T1000 (cell line): ENCODE measurements around the gene MVD.
"Not testable (repeated sequence)": the region's sequence is repeated elsewhere in the genome, so short reads cannot be mapped to it uniquely, and the experiment has no call there.

Source experiments
- DNase-seq: peaks from one replicate; lab custom pipeline; 2025; ENCODE audit warnings: mixed read lengths; lab: John Stamatoyannopoulos, UW

The MVD gene

GRCh38 chr16:88624977-88625576 lies 37.8 kb downstream of the MVD start:
- DNase-seq: no peak

- no peak for DNase-seq
These were observed 38.4 kb downstream of the MVD start for GRCh38 chr16:88624481-88624880.

- DNase-seq: no peak
These were observed 39.0 kb downstream of the MVD start for GRCh38 chr16:88623858-88624257.

- no peak for DNase-seq
These were observed 40.0 kb downstream of the MVD start for GRCh38 chr16:88622866-88623265.

GRCh38 chr16:88622125-88622524 lies 40.8 kb downstream of the MVD start:
- no peak for DNase-seq

- DNase-seq: no peak
These were observed 42.8 kb downstream of the MVD start for GRCh38 chr16:88619859-88620815.

- no peak for DNase-seq
These were observed 43.8 kb downstream of the MVD start for GRCh38 chr16:88618956-88619667.

- DNase-seq: no peak
These were observed 44.5 kb downstream of the MVD start for GRCh38 chr16:88618182-88618955.

GRCh38 chr16:88617268-88618031 lies 45.4 kb downstream of the MVD start:
- DNase-seq: no peak

- DNase-seq: no peak
These were observed 46.2 kb downstream of the MVD start for GRCh38 chr16:88616736-88617135.

- no peak for DNase-seq
These were observed 46.6 kb downstream of the MVD start for GRCh38 chr16:88616320-88616719.

GRCh38 chr16:88614818-88615580 lies 47.9 kb downstream of the MVD start:
- DNase-seq: no peak

- no peak for DNase-seq
These were observed 48.7 kb downstream of the MVD start for GRCh38 chr16:88613911-88614817.

GRCh38 chr16:88613293-88613692 lies 49.6 kb downstream of the MVD start:
- DNase-seq: no peak

- DNase-seq: no peak
These were observed 51.7 kb downstream of the MVD start for GRCh38 chr16:88610909-88611812.

GRCh38 chr16:88610080-88610479 lies 52.8 kb downstream of the MVD start:
- DNase-seq: no peak

GRCh38 chr16:88609426-88609825 lies 53.5 kb downstream of the MVD start:
- not testable (repeated sequence) for DNase-seq

GRCh38 chr16:88608076-88608475 lies 54.8 kb downstream of the MVD start:
- DNase-seq: no peak
